GM21619 (cell line): Measurements from ENCODE around the gene GAS2L2.
"Not testable (repeated sequence)": the region's sequence is repeated elsewhere in the genome, so short reads cannot be mapped to it uniquely, and the experiment has no call there.

Experiments used
- ATAC-seq: cut with Tn5 transposase; IDR thresholded peaks from one replicate; pipeline ENCODE4 v1.9.1; 2021; ENCODE audit not compliant: unreplicated experiment

The GAS2L2 gene

GRCh38 chr17:35730400-35731005, 22.5 kb downstream of the GAS2L2 start:
- ATAC-seq: no peak

GRCh38 chr17:35729405-35729833, 23.6 kb downstream of the GAS2L2 start:
- ATAC-seq: no peak

- no peak for ATAC-seq
Observed at GRCh38 chr17:35728551-35728950, 24.5 kb downstream of the GAS2L2 start.

GRCh38 chr17:35727635-35728034, 25.4 kb downstream of the GAS2L2 start:
- ATAC-seq: no peak

- ATAC-seq: no peak
Observed at GRCh38 chr17:35726953-35727460, 26.0 kb downstream of the GAS2L2 start.

- ATAC-seq: no peak
Observed at GRCh38 chr17:35726127-35726952, 26.7 kb downstream of the GAS2L2 start.

GRCh38 chr17:35725802-35726126, 27.3 kb downstream of the GAS2L2 start:
- ATAC-seq: no peak

GRCh38 chr17:35725058-35725457, 28.0 kb downstream of the GAS2L2 start:
- ATAC-seq: no peak

GRCh38 chr17:35723735-35724134, 29.3 kb downstream of the GAS2L2 start:
- ATAC-seq: no peak

GRCh38 chr17:35717475-35717874, 35.6 kb downstream of the GAS2L2 start:
- no peak for ATAC-seq

GRCh38 chr17:35716897-35717465, 36.1 kb downstream of the GAS2L2 start:
- ATAC-seq: no peak

- ATAC-seq: no peak
Observed at GRCh38 chr17:35716173-35716572, 36.9 kb downstream of the GAS2L2 start.

GRCh38 chr17:35715416-35715815, 37.6 kb downstream of the GAS2L2 start:
- ATAC-seq: no peak

- ATAC-seq: no peak
Observed at GRCh38 chr17:35714988-35715387, 38.1 kb downstream of the GAS2L2 start.

- ATAC-seq: no peak
Observed at GRCh38 chr17:35713069-35713728, 39.8 kb downstream of the GAS2L2 start.

GRCh38 chr17:35710950-35711349, 42.1 kb downstream of the GAS2L2 start:
- ATAC-seq: no peak

GRCh38 chr17:35709874-35710273, 43.2 kb downstream of the GAS2L2 start:
- no peak for ATAC-seq

GRCh38 chr17:35708951-35709350, 44.1 kb downstream of the GAS2L2 start:
- ATAC-seq: no peak

GRCh38 chr17:35708149-35708548, 44.9 kb downstream of the GAS2L2 start:
- no peak for ATAC-seq

- ATAC-seq: no peak
Observed at GRCh38 chr17:35705705-35706104, 47.3 kb downstream of the GAS2L2 start.

GRCh38 chr17:35705230-35705629, 47.8 kb downstream of the GAS2L2 start:
- ATAC-seq: no peak

- ATAC-seq: not testable (repeated sequence)
Observed at GRCh38 chr17:35703308-35703707, 49.7 kb downstream of the GAS2L2 start.
